Gastroesophageal sphincter (tissue), 3 donors: Measurements from ENCODE around the gene C2CD4D.
"Not testable (repeated sequence)": the region's sequence is repeated elsewhere in the genome, so short reads cannot be mapped to it uniquely, and the experiment has no call there.

ENCODE experiments used
- CTCF ChIP-seq, 4 experiments: fragments of 200-600 bp in 2 of 4; fragments of 450-650 bp in 2 of 4; sonication (generic) in 1 of 4; IDR thresholded peaks; one replicate each; pipeline ENCODE4 v1.5.1; 2017 to 2019; ENCODE audit warnings: antibody characterized with exemption in 4 of 4, mild to moderate bottlenecking in 2 of 4, moderate library complexity in 2 of 4
- EP300 ChIP-seq: sonication (generic); formaldehyde crosslinking; IDR thresholded peaks from one replicate; pipeline ENCODE4 v1.6.1; 2017; ENCODE audit warnings: antibody characterized with exemption, mild to moderate bottlenecking
- POLR2A ChIP-seq, 2 donors: fragments of 450-650 bp; IDR thresholded peaks; one replicate each; pipeline ENCODE4 v1.6.1; 2017; ENCODE audit warnings: antibody characterized with exemption in 2 of 2, mild to moderate bottlenecking in 2 of 2, moderate library complexity in 1 of 2
- POLR2AphosphoS5 ChIP-seq: sonication (generic); formaldehyde crosslinking; IDR thresholded peaks from one replicate; pipeline ENCODE4 v1.6.1; 2017; ENCODE audit warnings: antibody characterized with exemption

- TF ChIP-seq CTCF (IDR thresholded peaks at IDR 0.05); POLR2AphosphoS5; EP300; POLR2A (IDR thresholded peaks at IDR 0.05): not testable (repeated sequence)
Measured at GRCh38 chr1:151884879-151885278, 45.3 kb upstream of the C2CD4D start.
